K562 (cell line): ENCODE data around the gene APBB2. TPM values are rescaled to one million over a fixed set of nuclear protein-coding genes. Genes with fewer than 3 reads are reported as not detected.

ENCODE experiments used
- BCOR ChIP-seq: fragments of 450-650 bp; IDR thresholded peaks from 2 replicates; pipeline ENCODE4 v1.6.1; 2016
- CBX8 ChIP-seq: fragments of 200-600 bp; sonication (generic); IDR thresholded peaks from 2 replicates; pipeline ENCODE4 v1.6.1; 2012; ENCODE audit warnings: borderline replicate concordance, mixed run types, low read depth, mild to moderate bottlenecking, moderate library complexity, mixed read lengths, low read length, control low read depth, inconsistent platforms; ENCODE audit not compliant: poor library complexity, severe bottlenecking; ENCODE audit errors: extremely low read depth
- EWSR1 ChIP-seq: fragments of 450-650 bp; IDR thresholded peaks from 2 replicates; pipeline ENCODE4 v1.6.1; 2018; ENCODE audit warnings: borderline replicate concordance, mild to moderate bottlenecking, low read depth, moderate library complexity; ENCODE audit not compliant: partially characterized antibody
- REST ChIP-seq, 2 experiments: fragments of 450-650 bp; formaldehyde crosslinking in 1 of 2; IDR thresholded peaks; 2 replicates each; pipeline versions ENCODE4 v1.4.0 to v1.6.1; 2014 to 2020; ENCODE audit warnings: mild to moderate bottlenecking in 2 of 2, borderline replicate concordance in 1 of 2, low read depth in 1 of 2
- SIRT6 ChIP-seq: IDR thresholded peaks from one replicate; pipeline ENCODE4 v1.6.1; 2012; ENCODE audit warnings: low read depth, mild to moderate bottlenecking, control low read depth, inconsistent platforms, low read length, moderate library complexity
- TAF9B ChIP-seq: fragments of 450-650 bp; IDR thresholded peaks from 2 replicates; pipeline ENCODE4 v1.6.1; 2018; ENCODE audit warnings: mild to moderate bottlenecking; ENCODE audit not compliant: partially characterized antibody
- XRCC3 ChIP-seq: fragments of 450-650 bp; IDR thresholded peaks from 2 replicates; pipeline ENCODE4 v1.6.1; 2017; ENCODE audit warnings: mild to moderate bottlenecking, moderate library complexity
- ZBTB33 ChIP-seq: sonication (generic); formaldehyde crosslinking; IDR thresholded peaks from 2 replicates; pipeline ENCODE4 v1.8.1; 2023; ENCODE audit warnings: mild to moderate bottlenecking, missing genetic modification reagents
- ZFP36 ChIP-seq: fragments of 150-350 bp; IDR thresholded peaks from 2 replicates; pipeline ENCODE4 v1.6.1; 2018; ENCODE audit warnings: low read length, low read depth; ENCODE audit not compliant: partially characterized antibody
- polyA plus RNA-seq, 8 experiments: library from polyadenylated mRNA; depleted of rRNA in 4 of 8; stranded (reverse) in 5 of 8; unstranded in 3 of 8; fragments of >200 nt; fragmentation: Nextera tagmentation in 2 of 8; fragmentation: Illumina TruSeq in 1 of 8; extraction: Ambion mirVana in 2 of 8; extraction: Trizol in 1 of 8; gene quantifications; 2 replicates each; pipeline versions ENCODE4 v1.2.1 to v1.2.3, GENCODE V29; 2011 to 2014; ENCODE audit warnings: inconsistent platforms in 1 of 8, missing spikeins in 1 of 8
- total RNA-seq, 7 experiments: library from RNA; depleted of rRNA in 6 of 7; stranded (reverse); fragments of >200 nt in 6 of 7; fragmentation: Illumina TruSeq in 2 of 7; extraction: Trizol in 2 of 7; gene quantifications; 2 replicates each; pipeline versions ENCODE4 v1.2.1 to v1.2.3, GENCODE V29; 2011 to 2021; ENCODE audit warnings: low replicate concordance in 1 of 7

The APBB2 gene
- total and polyA plus RNA-seq, 9 of the 15 experiments (the other 6 are each of a cell fraction or from before 2014, with no cell fraction given), result 0.08 to 2.1 (median 1.4) TPM

- TF ChIP-seq ZBTB33 (CRISPR knock-in tag) (no peak), CBX8 (no peak), ZFP36 (peak; percentile 88), TAF9B (no peak), BCOR (peak; percentile 24; the same call in 1 of the 2 replicates), EWSR1 (no peak), SIRT6 (no peak), XRCC3 (no peak), REST (IDR thresholded peaks at IDR 0.05; ENCODE audit: borderline replicate concordance) (peak; percentile 24; the same call in 1 of the 2 replicates), REST (CRISPR knock-in tag; IDR thresholded peaks at IDR 0.05; ENCODE audit: low read depth) (no peak)
- TF ChIP-seq, all 486 proteins: peak for 9
Measured at GRCh38 chr4:40843696-40844095, 370.6 kb downstream of the APBB2 start (continued).
